H1 (cell line): ENCODE measurements around the gene RNF149. TPM values are rescaled to one million over a fixed set of nuclear protein-coding genes. Genes with fewer than 3 reads are reported as not detected.
"Not testable (repeated sequence)": the region's sequence is repeated elsewhere in the genome, so short reads cannot be mapped to it uniquely, and the experiment has no call there.

Source experiments
- CTCF ChIA-PET: fragments of 300-600 bp; sonication (Branson Sonifier 250); formaldehyde crosslinking; loops from one replicate; lab custom pipeline; 2021; ENCODE audit not compliant: partially characterized antibody; lab: Charles Lee
- POLR2A ChIA-PET: fragments of 300-600 bp; sonication (Branson Sonifier 250); formaldehyde crosslinking; loops from one replicate; lab custom pipeline; 2021; ENCODE audit warnings: inconsistent platforms; ENCODE audit not compliant: partially characterized antibody; lab: Charles Lee
- DNase-seq, 2 experiments: peaks; one replicate each; pipeline versions ENCODE4 v3.0.0 to v3.0.0-alpha.2; 2010 to 2022; ENCODE audit warnings: low spot score in 2 of 2, low read depth in 1 of 2, mixed read lengths in 1 of 2
- FAIRE-seq: peaks from 2 replicates; lab custom pipeline; 2011; peaks lifted over from hg19 to GRCh38; lab: Jason Lieb, UNC
- H2AFZ ChIP-seq: 2 replicates; pipeline ENCODE4 v1.8.1; 2012; ENCODE audit warnings: low read length, inconsistent platforms
- H2AK5ac ChIP-seq: 2 replicates; pipeline ENCODE4 v1.6.1; 2013; ENCODE audit warnings: low read depth, low read length
- H2BK120ac ChIP-seq: replicated peaks from 2 replicates; pipeline ENCODE3; 2013; ENCODE audit warnings: low read depth, low read length, inconsistent platforms
- H2BK12ac ChIP-seq: 2 replicates; pipeline ENCODE4 v1.6.1; 2013; ENCODE audit warnings: low read depth, low read length
- H2BK15ac ChIP-seq: 2 replicates; pipeline ENCODE4 v1.6.1; 2013; ENCODE audit warnings: low read length
- H2BK20ac ChIP-seq: 2 replicates; pipeline ENCODE4 v1.6.1; 2013; ENCODE audit warnings: low read length
- H2BK5ac ChIP-seq: 2 replicates; pipeline ENCODE4 v1.6.1; 2013; ENCODE audit warnings: low read depth, low read length
- H3K14ac ChIP-seq: 2 replicates; pipeline ENCODE4 v1.6.1; 2013; ENCODE audit warnings: inconsistent platforms; ENCODE audit not compliant: insufficient read length
- H3K18ac ChIP-seq: 2 replicates; pipeline ENCODE4 v1.6.1; 2013; ENCODE audit warnings: low read length; ENCODE audit errors: extremely low read depth
- H3K23ac ChIP-seq: 2 replicates; pipeline ENCODE4 v1.6.1; 2013; ENCODE audit warnings: inconsistent platforms; ENCODE audit not compliant: insufficient read length
- H3K23me2 ChIP-seq: 2 replicates; pipeline ENCODE4 v1.6.1; 2013; ENCODE audit warnings: low read depth, low read length
- H3K27ac ChIP-seq: 2 replicates; pipeline ENCODE4 v1.6.1; 2011; ENCODE audit warnings: low read depth, low read length, inconsistent platforms
- H3K27me3 ChIP-seq, 4 experiments: replicated peaks in 1 of 4; 1 replicate in 1 of 4; 2 replicates in 3 of 4; pipeline versions ENCODE4 v1.6.1 to v1.8.1; 2011 to 2013; ENCODE audit warnings: low read length in 3 of 4, mild to moderate bottlenecking in 3 of 4, inconsistent platforms in 2 of 4, mixed read lengths in 2 of 4, moderate library complexity in 1 of 4; ENCODE audit not compliant: control insufficient read depth in 3 of 4, insufficient read depth in 3 of 4; ENCODE audit errors: extremely low read depth in 1 of 4
- H3K36me3 ChIP-seq, 4 experiments: 2 replicates each; pipeline versions ENCODE4 v1.6.1 to v1.8.1; 2011 to 2013; ENCODE audit warnings: mild to moderate bottlenecking in 4 of 4, low read length in 3 of 4, moderate library complexity in 2 of 4, control low read depth in 1 of 4, inconsistent platforms in 1 of 4; ENCODE audit not compliant: insufficient read depth in 4 of 4, control insufficient read depth in 2 of 4
- H3K4ac ChIP-seq: replicated peaks from 2 replicates; pipeline ENCODE3; 2013; ENCODE audit warnings: low read length, low read depth, mixed read lengths, inconsistent platforms; ENCODE audit not compliant: insufficient read length
- H3K4me1 ChIP-seq, 4 experiments: replicated peaks in 1 of 4; 1 replicate in 1 of 4; 2 replicates in 3 of 4; pipeline versions ENCODE4 v1.6.1 to v1.8.1; 2011 to 2013; ENCODE audit warnings: low read length in 3 of 4, inconsistent platforms in 2 of 4, mixed read lengths in 1 of 4; ENCODE audit not compliant: insufficient read depth in 4 of 4, control insufficient read depth in 3 of 4
- H3K4me2 ChIP-seq, 2 experiments: 2 replicates each; pipeline versions ENCODE4 v1.6.1 to v1.8.1; 2011 to 2013; ENCODE audit warnings: low read depth in 2 of 2, low read length in 2 of 2, control low read depth in 1 of 2, inconsistent platforms in 1 of 2, mild to moderate bottlenecking in 1 of 2; ENCODE audit not compliant: insufficient read depth in 1 of 2
- H3K4me3 ChIP-seq, 4 experiments: fragments of 200-600, 300-600 bp in 1 of 4; sonication (generic), shearing (Covaris generic), sonication (Bioruptor Twin) in 1 of 4; 2 replicates each; pipeline versions ENCODE4 v1.5.1 to v1.8.1; 2011 to 2016; ENCODE audit warnings: low read length in 4 of 4, low read depth in 3 of 4, control low read depth in 2 of 4, inconsistent platforms in 2 of 4, mild to moderate bottlenecking in 2 of 4, mixed read lengths in 1 of 4, moderate library complexity in 1 of 4; ENCODE audit not compliant: insufficient read depth in 2 of 4; ENCODE audit errors: extremely low read depth in 1 of 4
- H3K56ac ChIP-seq: replicated peaks from 2 replicates; pipeline ENCODE3; 2013; ENCODE audit warnings: low read depth, mild to moderate bottlenecking, mixed read lengths, low read length, inconsistent platforms; ENCODE audit not compliant: insufficient read length
- H3K79me1 ChIP-seq: 2 replicates; pipeline ENCODE4 v1.6.1; 2013; ENCODE audit warnings: low read depth, low read length, control low read depth
- H3K79me2 ChIP-seq, 2 experiments: 2 replicates each; pipeline versions ENCODE4 v1.6.1 to v1.8.1; 2012 to 2013; ENCODE audit warnings: low read length in 2 of 2, mild to moderate bottlenecking in 2 of 2, inconsistent platforms in 1 of 2; ENCODE audit not compliant: insufficient read depth in 2 of 2, control insufficient read depth in 1 of 2
- H3K9ac ChIP-seq, 4 experiments: replicated peaks in 1 of 4; 1 replicate in 1 of 4; 2 replicates in 3 of 4; pipeline versions ENCODE4 v1.6.1 to v1.8.1; 2011 to 2013; ENCODE audit warnings: low read depth in 3 of 4, low read length in 3 of 4, control low read depth in 2 of 4, mild to moderate bottlenecking in 2 of 4, moderate library complexity in 2 of 4, inconsistent platforms in 1 of 4; ENCODE audit errors: extremely low read depth in 1 of 4
- H3K9me3 ChIP-seq, 2 experiments: 2 replicates each; pipeline versions ENCODE4 v1.6.1 to v1.8.1; 2012 to 2013; ENCODE audit warnings: mild to moderate bottlenecking in 2 of 2, moderate library complexity in 2 of 2, control low read depth in 1 of 2, inconsistent platforms in 1 of 2, low read depth in 1 of 2, low read length in 1 of 2, mixed read lengths in 1 of 2; ENCODE audit not compliant: insufficient read depth in 2 of 2
- H4K20me1 ChIP-seq, 2 experiments: replicated peaks in 1 of 2; 2 replicates each; pipeline versions ENCODE3 to v1.8.1; 2011 to 2013; ENCODE audit warnings: inconsistent platforms in 2 of 2, low read length in 2 of 2, mild to moderate bottlenecking in 1 of 2; ENCODE audit not compliant: insufficient read depth in 2 of 2, control insufficient read depth in 1 of 2
- H4K5ac ChIP-seq: 2 replicates; pipeline ENCODE4 v1.6.1; 2013; ENCODE audit warnings: low read length, low read depth, mixed read lengths, inconsistent platforms; ENCODE audit not compliant: insufficient read length
- H4K8ac ChIP-seq: 2 replicates; pipeline ENCODE4 v1.8.0; 2013; ENCODE audit warnings: mild to moderate bottlenecking, moderate library complexity, low read length, inconsistent platforms; ENCODE audit not compliant: insufficient read depth; ENCODE audit errors: extremely low read depth
- H4K91ac ChIP-seq: replicated peaks from 2 replicates; pipeline ENCODE3; 2013; ENCODE audit warnings: low read length, mixed read lengths, inconsistent platforms; ENCODE audit not compliant: insufficient read length
- WGBS, 2 experiments: shearing (Covaris generic) in 1 of 2; methylation state at CpG; one replicate each; pipeline versions ENCODE4 v1.1.6 to v1.1.7; 2013 to 2015; ENCODE audit warnings: low lambda C conversion rate in 2 of 2, mixed read lengths in 2 of 2, inconsistent platforms in 1 of 2, low coverage in 1 of 2, missing lambda C conversion rate in 1 of 2; ENCODE audit not compliant: insufficient replicate concordance in 2 of 2, insufficient coverage in 1 of 2, insufficient read length in 1 of 2; ENCODE audit errors: extremely low coverage in 1 of 2, missing lambda C conversion rate in 1 of 2; 5-methylcytosine and 5-hydroxymethylcytosine counted together
- polyA plus RNA-seq, 7 experiments: library from polyadenylated mRNA; depleted of rRNA in 3 of 7; stranded (reverse) in 5 of 7; unstranded in 2 of 7; fragments of >200 nt in 5 of 7; fragments of 200-250 nt in 2 of 7; gene quantifications; 1 replicate in 5 of 7; 2 replicates in 1 of 7; 4 replicates in 1 of 7; pipeline versions ENCODE4 v1.2.1 to v1.2.3, GENCODE V29; 2011 to 2013; ENCODE audit warnings: missing spikeins in 2 of 7, mixed read lengths in 2 of 7
- total RNA-seq: library from RNA; stranded (reverse); fragmentation: NEBNext Ultra II Directional; extraction: Animal tissue kit (Norgen Biotek cat#: 25700); gene quantifications from 2 replicates; pipeline ENCODE4 v1.2.1, GENCODE V29; 2021

The RNF149 gene
- total and polyA plus RNA-seq, 2 of the 8 experiments (the other 6 are each of a cell fraction or from before 2014, with no cell fraction given): 16.6 to 28.2 TPM

GRCh38 chr2:101245468-101245867 lies 63.0 kb downstream of the RNF149 start:
- H3K79me1 ChIP-seq, H3K9me3 ChIP-seq, H4K91ac ChIP-seq, H2BK15ac ChIP-seq, H2BK120ac ChIP-seq, H3K4ac ChIP-seq, H2AFZ ChIP-seq, H3K27me3 ChIP-seq, H3K4me3 ChIP-seq, DNase-seq, H2BK20ac ChIP-seq, H3K36me3 ChIP-seq, H4K20me1 ChIP-seq, H3K27ac ChIP-seq, H3K14ac ChIP-seq, H3K18ac ChIP-seq, H2AK5ac ChIP-seq, H3K56ac ChIP-seq, H2BK12ac ChIP-seq, H4K8ac ChIP-seq, H4K5ac ChIP-seq, H3K23me2 ChIP-seq, H3K23ac ChIP-seq, POLR2A ChIA-PET, H3K9ac ChIP-seq, H3K79me2 ChIP-seq, H3K4me1 ChIP-seq, H2BK5ac ChIP-seq, H3K4me2 ChIP-seq, FAIRE-seq: not testable (repeated sequence)
- 94% methylated on average over 5 of the region's 5 CpGs; no CpG with 5 or more reads in 1 of the 2 experiments for WGBS, 2 experiments
- CTCF ChIA-PET: interaction anchor here (0.8 to 1.6 kb wide), 4 partner anchors 10 to 27 kb away, joined by 3 to 4 read pairs (median 3); no protein-coding TSS in a partner anchor

GRCh38 chr2:101244899-101245298 lies 63.6 kb downstream of the RNF149 start:
- H3K79me1 ChIP-seq, H4K91ac ChIP-seq, H3K4me2 ChIP-seq, H2BK15ac ChIP-seq, H4K8ac ChIP-seq, H3K9ac ChIP-seq, H3K4me1 ChIP-seq, H3K23ac ChIP-seq, H2AFZ ChIP-seq, H2AK5ac ChIP-seq, H2BK5ac ChIP-seq, H3K27me3 ChIP-seq, H3K23me2 ChIP-seq, H2BK20ac ChIP-seq, H3K56ac ChIP-seq, H4K20me1 ChIP-seq, H3K14ac ChIP-seq, H3K27ac ChIP-seq, H2BK12ac ChIP-seq, H3K9me3 ChIP-seq, H3K79me2 ChIP-seq, H2BK120ac ChIP-seq, H3K4ac ChIP-seq, DNase-seq, H4K5ac ChIP-seq, FAIRE-seq, POLR2A ChIA-PET, H3K4me3 ChIP-seq, H3K18ac ChIP-seq, H3K36me3 ChIP-seq: not testable (repeated sequence)
- CTCF ChIA-PET: interaction anchor here (1.1 to 1.6 kb wide), 2 partner anchors 9 to 24 kb away, joined by 3 to 4 read pairs; no protein-coding TSS in a partner anchor
- 98% methylated on average over 12 of the region's 12 CpGs; no CpG with 5 or more reads in 1 of the 2 experiments for WGBS, 2 experiments
